Immature natural killer cell (primary cell): ENCODE measurements around the gene OXSR1. TPM values are rescaled to one million over a fixed set of nuclear protein-coding genes. Genes with fewer than 3 reads are reported as not detected.
"Not testable (repeated sequence)": the region's sequence is repeated elsewhere in the genome, so short reads cannot be mapped to it uniquely, and the experiment has no call there.

Experiments used
- DNase-seq, 3 donors: peaks; one replicate each; pipeline ENCODE4 v3.0.0; 2022; ENCODE audit warnings: mixed read lengths in 1 of 3
- H3K27ac Mint-ChIP-seq, 6 donors: one replicate each; pipeline ENCODE4 v1.8.0; 2020; ENCODE audit warnings: mixed read lengths in 6 of 6, mild to moderate bottlenecking in 5 of 6, inconsistent platforms in 4 of 6, moderate library complexity in 3 of 6
- H3K27me3 Mint-ChIP-seq, 3 donors: one replicate each; pipeline ENCODE4 v1.8.0; 2020 to 2021; ENCODE audit warnings: low read depth in 3 of 3, mild to moderate bottlenecking in 3 of 3, mixed read lengths in 3 of 3, moderate library complexity in 3 of 3, inconsistent platforms in 1 of 3
- H3K36me3 Mint-ChIP-seq, 3 donors: one replicate each; pipeline ENCODE4 v1.8.0; 2020; ENCODE audit warnings: mixed read lengths in 3 of 3, inconsistent platforms in 2 of 3, mild to moderate bottlenecking in 2 of 3
- H3K4me1 Mint-ChIP-seq, 2 donors: one replicate each; pipeline ENCODE4 v1.8.0; 2020; ENCODE audit warnings: inconsistent platforms in 2 of 2, mild to moderate bottlenecking in 2 of 2, mixed read lengths in 2 of 2, moderate library complexity in 1 of 2
- H3K4me3 Mint-ChIP-seq, 5 donors: one replicate each; pipeline ENCODE4 v1.8.0; 2020; ENCODE audit warnings: mild to moderate bottlenecking in 5 of 5, mixed read lengths in 5 of 5, inconsistent platforms in 3 of 5, moderate library complexity in 3 of 5
- H3K9me3 Mint-ChIP-seq, 6 donors: one replicate each; pipeline ENCODE4 v1.8.0; 2020; ENCODE audit warnings: mild to moderate bottlenecking in 6 of 6, mixed read lengths in 6 of 6, inconsistent platforms in 4 of 6, moderate library complexity in 3 of 6
- polyA plus RNA-seq, 3 donors: library from polyadenylated mRNA; unstranded; fragments of 300-500 nt; fragmentation: Illumina TruSeq; gene quantifications; one replicate each; pipeline ENCODE4 v1.2.3, GENCODE V29; 2021

The OXSR1 gene
- polyA plus RNA-seq, 3 donors from 2014 or later, result 13.1 to 16.1 (median 13.5) TPM

GRCh38 chr3:38133557-38134405 lies 31.6 kb upstream of the OXSR1 start:
- Mint-ChIP-seq H3K36me3 (peaks cover 6 to 24% (median 9%) of the 10 kb centered on the region in 3 donors), H3K4me1 (peaks cover 55 to 86% of the 10 kb centered on the region in 2 donors), H3K27me3 (peaks cover 0 to 16% (median 11%) of the 10 kb centered on the region in 3 donors), H3K27ac (peak overlapping the region in 4 of 6 donors; percentile 13 to 64 (median 21)), H3K4me3 (peak overlapping the region in 3 of 5 donors; percentile 23 to 56 (median 53)), H3K9me3 (no peaks in the 10 kb centered on the region)
- DNase-seq, result no peak

GRCh38 chr3:38134517-38135143 lies 30.7 kb upstream of the OXSR1 start:
- H3K27ac Mint-ChIP-seq, result peak overlapping the region in 3 of 6 donors; percentile 25 to 95 (median 85)
- peak overlapping the region in 4 of 5 donors; percentile 23 to 95 (median 90) for H3K4me3 Mint-ChIP-seq
- peaks cover 6 to 21% (median 9%) of the 10 kb centered on the region in 3 donors for H3K36me3 Mint-ChIP-seq
- H3K4me1 Mint-ChIP-seq, result peaks cover 61 to 94% of the 10 kb centered on the region in 2 donors
- not testable (repeated sequence) for DNase-seq, H3K9me3 Mint-ChIP-seq
- H3K27me3 Mint-ChIP-seq, result peaks cover 0 to 16% (median 11%) of the 10 kb centered on the region in 3 donors

GRCh38 chr3:38135621-38136277 lies 29.6 kb upstream of the OXSR1 start:
- Mint-ChIP-seq H3K4me1 (peaks cover 66 to 98% of the 10 kb centered on the region in 2 donors), H3K27ac (peak overlapping the region; percentile 85 to 95 (median 88)), H3K27me3 (peaks cover 0 to 16% (median 11%) of the 10 kb centered on the region in 3 donors), H3K4me3 (peak overlapping the region; percentile 90 to 99 (median 92)), H3K36me3 (peaks cover 2 to 15% (median 4%) of the 10 kb centered on the region in 3 donors)
- not testable (repeated sequence) for DNase-seq, H3K9me3 Mint-ChIP-seq

- Mint-ChIP-seq H3K36me3 (peaks cover 4 to 20% (median 4%) of the 10 kb centered on the region in 3 donors), H3K9me3 (no peaks in the 10 kb centered on the region), H3K4me3 (peak overlapping the region; percentile 90 to 99 (median 92)), H3K4me1 (peaks cover 69 to 98% of the 10 kb centered on the region in 2 donors), H3K27me3 (peaks cover 0 to 18% (median 11%) of the 10 kb centered on the region in 3 donors), H3K27ac (peak overlapping the region; percentile 84 to 95 (median 88))
- peak; percentile 30 to 35 (median 34) for DNase-seq
These were observed 29.0 kb upstream of the OXSR1 start for GRCh38 chr3:38136393-38136776.

GRCh38 chr3:38136777-38137614 lies 28.3 kb upstream of the OXSR1 start, which contains the start of gene ACAA1:
TSS of gene ACAA1 (minus strand) at chr3:38137127. CDS start at chr3:38137035, 92 bp downstream.
- Mint-ChIP-seq H3K9me3 (no peaks in the 10 kb centered on the region), H3K36me3 (peaks cover 4 to 25% (median 7%) of the 10 kb centered on the region in 3 donors), H3K27ac (peak within 1 kb of the TSS; percentile 88 to 99 (median 98)), H3K27me3 (peaks cover 0 to 18% (median 11%) of the 10 kb centered on the region in 3 donors), H3K4me1 (peaks cover 71 to 96% of the 10 kb centered on the region in 2 donors), H3K4me3 (peak within 1 kb of the TSS; percentile 90 to 99 (median 95))
- peak; percentile 97 to 98 (median 97) for DNase-seq

GRCh38 chr3:38137615-38138348 lies 27.6 kb upstream of the OXSR1 start:
- Mint-ChIP-seq H3K4me1 (peaks cover 70 to 90% of the 10 kb centered on the region in 2 donors), H3K27me3 (peaks cover 0 to 18% (median 11%) of the 10 kb centered on the region in 3 donors), H3K4me3 (peak overlapping the region; percentile 90 to 99 (median 95)), H3K9me3 (no peaks in the 10 kb centered on the region), H3K27ac (peak overlapping the region; percentile 88 to 99 (median 98)), H3K36me3 (peaks cover 4 to 28% (median 10%) of the 10 kb centered on the region in 3 donors)
- DNase-seq, result peak; percentile 13 to 19 (median 16)

- peak; percentile 84 to 86 (median 85) for DNase-seq
- H3K27ac Mint-ChIP-seq, result peak within 1 kb of the TSS; percentile 88 to 99 (median 98)
- H3K27me3 Mint-ChIP-seq, result peaks cover 0 to 16% (median 11%) of the 10 kb centered on the region in 3 donors
- peaks cover 4 to 25% (median 10%) of the 10 kb centered on the region in 3 donors for H3K36me3 Mint-ChIP-seq
- H3K4me1 Mint-ChIP-seq, result peaks cover 68 to 82% of the 10 kb centered on the region in 2 donors
- peak within 1 kb of the TSS; percentile 90 to 99 (median 95) for H3K4me3 Mint-ChIP-seq
- no peaks in the 10 kb centered on the region for H3K9me3 Mint-ChIP-seq
These were observed 26.8 kb upstream of the OXSR1 start, which contains the start of gene MYD88 for GRCh38 chr3:38138349-38139190. TSS of gene MYD88 (plus strand) at chr3:38138661. CDS start at chr3:38138701, 40 bp downstream.

- Mint-ChIP-seq H3K27ac (peak overlapping the region; percentile 88 to 99 (median 98)), H3K4me1 (peaks cover 64 to 76% of the 10 kb centered on the region in 2 donors), H3K9me3 (no peaks in the 10 kb centered on the region), H3K36me3 (peaks cover 6 to 23% (median 10%) of the 10 kb centered on the region in 3 donors), H3K27me3 (peaks cover 0 to 17% (median 11%) of the 10 kb centered on the region in 3 donors), H3K4me3 (peak overlapping the region; percentile 90 to 99 (median 95))
- DNase-seq, result no peak
These were observed 26.1 kb upstream of the OXSR1 start for GRCh38 chr3:38139191-38139590.

- DNase-seq, result no peak
- Mint-ChIP-seq H3K4me1 (peaks cover 62 to 71% of the 10 kb centered on the region in 2 donors), H3K27ac (peak overlapping the region; percentile 88 to 99 (median 98)), H3K4me3 (peak overlapping the region; percentile 90 to 99 (median 95)), H3K27me3 (peaks cover 0 to 17% (median 11%) of the 10 kb centered on the region in 3 donors), H3K9me3 (no peaks in the 10 kb centered on the region), H3K36me3 (peaks cover 4 to 20% (median 10%) of the 10 kb centered on the region in 3 donors)
These were observed 25.7 kb upstream of the OXSR1 start for GRCh38 chr3:38139652-38140051.

- H3K9me3 Mint-ChIP-seq, result peaks cover 0 to 2% (median 0%) of the 10 kb centered on the region in 6 donors
- DNase-seq, result no peak
- H3K4me3 Mint-ChIP-seq, result peak overlapping the region; percentile 90 to 99 (median 95)
- peaks cover 4 to 16% (median 10%) of the 10 kb centered on the region in 3 donors for H3K36me3 Mint-ChIP-seq
- H3K4me1 Mint-ChIP-seq, result peaks cover 53 to 62% of the 10 kb centered on the region in 2 donors
- peaks cover 0 to 17% (median 11%) of the 10 kb centered on the region in 3 donors for H3K27me3 Mint-ChIP-seq
- peak overlapping the region in 5 of 6 donors; percentile 37 to 88 (median 61) for H3K27ac Mint-ChIP-seq
These were observed 24.8 kb upstream of the OXSR1 start for GRCh38 chr3:38140326-38141172.
